Kidney epithelial cell (primary cell): Measurements from ENCODE around the gene MICAL3. TPM values are rescaled to one million over a fixed set of nuclear protein-coding genes. Genes with fewer than 3 reads are reported as not detected.

Source experiments
- DNase-seq: peaks from one replicate; pipeline ENCODE4 v3.0.0-alpha.2; 2010; ENCODE audit warnings: low read depth
- H3K27me3 ChIP-seq: 2 replicates; pipeline ENCODE4 v1.6.0; 2011; ENCODE audit warnings: low read length; ENCODE audit not compliant: control insufficient read depth, insufficient read depth
- H3K36me3 ChIP-seq: 2 replicates; pipeline ENCODE4 v1.5.1; 2011; ENCODE audit warnings: low read length; ENCODE audit not compliant: control insufficient read depth, insufficient read depth
- H3K4me3 ChIP-seq: 2 replicates; pipeline ENCODE4 v1.5.1; 2011; ENCODE audit warnings: low read depth, mild to moderate bottlenecking, control low read depth, low read length
- total RNA-seq: library from RNA; depleted of rRNA; stranded (reverse); fragments of >200 nt; gene quantifications from 2 replicates; pipeline ENCODE4 v1.2.3, GENCODE V29; 2015
- TF ChIP-seq, protein P1 (sequence below): IDR thresholded peaks from 2 replicates; pipeline ENCODE4 v1.5.1; 2011; ENCODE audit warnings: mild to moderate bottlenecking, moderate library complexity, low read length, control low read depth, inconsistent platforms; ENCODE audit not compliant: insufficient read depth, poor library complexity, severe bottlenecking

MICAL3 gene
- total RNA-seq, 1 donor from 2014 or later: 38.9 TPM

DNA sequence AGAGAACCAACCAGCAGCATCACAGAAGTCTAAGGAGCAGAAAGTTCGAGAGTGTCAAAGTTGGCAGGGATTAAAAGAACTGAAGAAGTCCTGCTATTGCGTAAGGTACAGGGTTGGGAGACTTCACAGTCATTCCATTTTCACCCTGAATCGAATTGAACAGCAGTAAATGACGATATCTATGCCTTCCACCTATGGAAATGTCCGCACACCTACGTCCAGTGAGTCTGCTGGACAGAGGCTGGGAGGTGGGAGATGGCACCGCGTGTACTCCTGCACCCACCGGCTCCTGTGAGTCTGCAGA, 116.7 kb downstream of the MICAL3 start:
- DNase-seq: no peak
- Histone ChIP-seq H3K4me3 (no peak overlapping the region), H3K36me3 (peaks cover 3% of the 10 kb centered on the region), H3K27me3 (no peaks in the 10 kb centered on the region)
- TF ChIP-seq, protein P1, sequence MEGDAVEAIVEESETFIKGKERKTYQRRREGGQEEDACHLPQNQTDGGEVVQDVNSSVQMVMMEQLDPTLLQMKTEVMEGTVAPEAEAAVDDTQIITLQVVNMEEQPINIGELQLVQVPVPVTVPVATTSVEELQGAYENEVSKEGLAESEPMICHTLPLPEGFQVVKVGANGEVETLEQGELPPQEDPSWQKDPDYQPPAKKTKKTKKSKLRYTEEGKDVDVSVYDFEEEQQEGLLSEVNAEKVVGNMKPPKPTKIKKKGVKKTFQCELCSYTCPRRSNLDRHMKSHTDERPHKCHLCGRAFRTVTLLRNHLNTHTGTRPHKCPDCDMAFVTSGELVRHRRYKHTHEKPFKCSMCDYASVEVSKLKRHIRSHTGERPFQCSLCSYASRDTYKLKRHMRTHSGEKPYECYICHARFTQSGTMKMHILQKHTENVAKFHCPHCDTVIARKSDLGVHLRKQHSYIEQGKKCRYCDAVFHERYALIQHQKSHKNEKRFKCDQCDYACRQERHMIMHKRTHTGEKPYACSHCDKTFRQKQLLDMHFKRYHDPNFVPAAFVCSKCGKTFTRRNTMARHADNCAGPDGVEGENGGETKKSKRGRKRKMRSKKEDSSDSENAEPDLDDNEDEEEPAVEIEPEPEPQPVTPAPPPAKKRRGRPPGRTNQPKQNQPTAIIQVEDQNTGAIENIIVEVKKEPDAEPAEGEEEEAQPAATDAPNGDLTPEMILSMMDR: no peak

DNA sequence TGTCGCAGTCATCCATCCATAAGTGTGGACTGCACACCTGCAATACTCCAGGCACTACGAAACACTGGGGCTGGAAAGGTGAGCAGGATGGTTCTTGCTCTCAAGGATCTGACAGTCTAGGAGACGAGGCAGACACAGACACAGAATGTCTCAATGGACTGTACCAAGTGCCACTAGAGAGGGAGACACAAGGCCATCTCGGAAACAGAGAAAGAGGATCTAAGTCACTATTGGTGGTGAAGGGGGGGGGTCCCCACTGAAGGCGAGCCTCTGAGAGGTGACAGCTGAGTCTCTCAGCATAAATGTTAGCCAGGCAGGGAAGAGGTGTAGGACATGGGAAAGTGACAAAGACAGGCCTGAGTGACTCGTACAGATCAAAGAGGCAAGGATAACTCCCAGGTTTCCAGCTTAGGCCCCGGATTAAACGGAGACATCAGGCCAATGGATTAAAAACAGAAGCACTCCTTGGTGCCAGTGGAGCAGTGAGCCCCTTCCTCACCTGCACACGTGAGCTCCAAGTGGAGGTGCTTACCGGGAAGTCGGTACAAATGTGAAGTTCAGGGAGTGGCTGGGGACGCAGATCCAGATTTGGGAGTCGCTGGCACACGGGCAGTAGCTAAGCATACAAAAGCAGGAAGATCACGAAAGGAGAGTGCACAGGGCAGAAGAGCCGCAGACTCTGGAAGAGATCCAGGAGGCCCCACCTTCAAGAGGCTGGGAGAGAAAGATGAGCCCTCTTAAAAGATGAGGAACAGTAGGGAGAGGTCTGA, 117.2 kb downstream of the MICAL3 start:
- peaks cover 3% of the 10 kb centered on the region for H3K36me3 ChIP-seq

DNA sequence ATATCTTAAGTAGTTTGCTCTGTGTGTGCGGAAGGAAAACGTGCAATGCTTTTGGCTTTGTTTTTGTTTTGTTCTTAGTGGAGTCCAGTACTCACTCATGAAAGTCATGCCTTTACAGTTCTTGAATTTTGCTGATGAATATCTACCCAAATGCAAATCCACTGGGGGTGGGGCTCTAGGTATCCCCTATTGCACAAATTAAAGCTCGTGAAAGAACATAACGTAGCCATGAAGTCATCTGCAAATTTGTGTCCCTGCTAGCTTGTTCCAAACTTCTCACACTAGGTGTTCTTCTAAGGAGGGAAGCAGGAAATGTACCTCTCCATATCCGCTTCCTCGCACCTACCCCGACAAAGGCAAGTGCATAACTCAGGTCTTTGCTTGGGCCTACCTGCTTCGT, 118.9 kb downstream of the MICAL3 start:
- peaks cover 3% of the 10 kb centered on the region for H3K36me3 ChIP-seq
- no peaks in the 10 kb centered on the region for H3K27me3 ChIP-seq
- TF ChIP-seq, protein P1: no peak
- no peak for DNase-seq
- no peak overlapping the region for H3K4me3 ChIP-seq

More for the DNA sequence above, 117.2 kb downstream of the MICAL3 start:
- no peak overlapping the region for H3K4me3 ChIP-seq
- TF ChIP-seq, protein P1: no peak
- no peaks in the 10 kb centered on the region for H3K27me3 ChIP-seq
- DNase-seq: no peak

DNA sequence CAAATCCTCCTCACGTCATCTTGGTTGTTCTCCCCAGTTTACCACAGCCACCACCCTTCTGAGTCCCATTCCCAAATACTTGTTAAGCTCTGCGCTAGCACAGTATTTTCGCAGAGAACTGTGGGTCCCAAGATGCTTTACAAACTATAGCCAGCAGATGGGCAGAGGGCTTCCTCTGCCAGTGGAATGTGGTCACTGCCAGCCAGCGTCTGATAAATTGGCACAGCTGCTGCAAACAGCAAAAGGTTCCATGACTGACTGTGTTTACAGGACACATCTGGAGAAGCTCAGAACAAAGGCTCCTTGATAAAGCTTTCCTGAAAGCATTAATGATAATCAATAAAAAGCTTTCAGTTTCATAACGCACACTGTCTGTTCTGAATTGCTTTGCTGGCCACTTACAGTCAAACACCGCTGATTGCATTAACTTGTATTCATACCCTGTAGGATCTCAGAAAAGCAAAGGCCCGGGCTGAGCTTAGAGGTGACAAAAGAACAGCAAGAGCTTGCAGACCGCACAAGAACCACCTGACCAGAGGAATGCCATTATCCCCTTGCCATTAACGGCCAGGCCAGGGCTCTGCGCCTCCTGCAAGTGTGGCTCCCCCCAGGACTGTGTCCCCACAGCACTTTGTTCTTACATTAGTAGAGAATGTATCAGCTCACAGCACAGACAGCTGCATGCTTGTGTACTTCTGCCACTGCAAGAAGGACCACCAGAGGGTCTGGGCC, 120.6 kb downstream of the MICAL3 start:
- peaks cover 3% of the 10 kb centered on the region for H3K36me3 ChIP-seq
- DNase-seq: no peak
- H3K4me3 ChIP-seq: no peak overlapping the region
- TF ChIP-seq, protein P1: no peak
- H3K27me3 ChIP-seq: no peaks in the 10 kb centered on the region

DNA sequence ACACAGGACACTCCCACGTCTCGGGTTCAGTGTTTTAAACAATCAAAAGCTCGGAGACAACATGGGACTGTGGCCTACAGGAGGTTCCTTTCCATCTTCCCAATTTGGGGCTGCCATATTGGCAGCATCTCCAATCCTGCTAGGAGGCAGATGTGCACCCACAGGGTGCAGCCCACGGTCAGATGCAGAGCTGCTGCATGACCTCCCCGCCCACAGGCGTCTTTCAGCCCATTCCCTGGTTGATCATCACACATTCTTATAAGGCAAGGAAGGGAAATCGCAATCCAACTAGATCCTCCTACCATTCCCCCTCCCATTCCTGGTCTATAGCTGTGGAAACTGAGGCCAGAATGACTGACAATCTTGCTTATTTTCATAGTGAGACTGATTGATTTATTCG, 121.4 kb downstream of the MICAL3 start:
- no peak for DNase-seq
- Histone ChIP-seq H3K36me3 (peaks cover 3% of the 10 kb centered on the region), H3K27me3 (no peaks in the 10 kb centered on the region), H3K4me3 (no peak overlapping the region)
- TF ChIP-seq, protein P1: no peak

DNA sequence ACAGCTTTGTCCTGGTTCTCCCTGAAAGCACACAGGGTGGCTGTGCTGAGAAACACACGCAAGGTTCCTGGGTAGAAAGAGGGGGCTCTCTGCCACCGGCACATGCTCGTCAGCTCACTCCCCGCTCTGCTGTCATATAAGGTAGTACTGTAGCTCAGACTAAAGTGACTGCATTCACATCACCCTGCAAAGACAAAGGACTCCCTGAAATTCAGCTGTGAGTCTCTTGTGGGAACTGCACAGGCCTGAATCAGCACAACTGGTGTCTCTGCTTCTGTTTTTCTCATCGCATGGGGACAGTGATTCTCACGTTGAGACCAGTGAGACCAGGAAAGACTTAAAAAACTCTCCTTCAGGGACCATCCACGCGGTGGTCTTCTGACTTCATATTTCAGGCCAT, 126.0 kb downstream of the MICAL3 start:
- Histone ChIP-seq H3K4me3 (no peak overlapping the region), H3K36me3 (peaks cover 2% of the 10 kb centered on the region), H3K27me3 (no peaks in the 10 kb centered on the region)
- TF ChIP-seq, protein P1: no peak
- no peak for DNase-seq
